Measurements from ENCODE around the gene SYT2.

Gene SYT2

DNA sequence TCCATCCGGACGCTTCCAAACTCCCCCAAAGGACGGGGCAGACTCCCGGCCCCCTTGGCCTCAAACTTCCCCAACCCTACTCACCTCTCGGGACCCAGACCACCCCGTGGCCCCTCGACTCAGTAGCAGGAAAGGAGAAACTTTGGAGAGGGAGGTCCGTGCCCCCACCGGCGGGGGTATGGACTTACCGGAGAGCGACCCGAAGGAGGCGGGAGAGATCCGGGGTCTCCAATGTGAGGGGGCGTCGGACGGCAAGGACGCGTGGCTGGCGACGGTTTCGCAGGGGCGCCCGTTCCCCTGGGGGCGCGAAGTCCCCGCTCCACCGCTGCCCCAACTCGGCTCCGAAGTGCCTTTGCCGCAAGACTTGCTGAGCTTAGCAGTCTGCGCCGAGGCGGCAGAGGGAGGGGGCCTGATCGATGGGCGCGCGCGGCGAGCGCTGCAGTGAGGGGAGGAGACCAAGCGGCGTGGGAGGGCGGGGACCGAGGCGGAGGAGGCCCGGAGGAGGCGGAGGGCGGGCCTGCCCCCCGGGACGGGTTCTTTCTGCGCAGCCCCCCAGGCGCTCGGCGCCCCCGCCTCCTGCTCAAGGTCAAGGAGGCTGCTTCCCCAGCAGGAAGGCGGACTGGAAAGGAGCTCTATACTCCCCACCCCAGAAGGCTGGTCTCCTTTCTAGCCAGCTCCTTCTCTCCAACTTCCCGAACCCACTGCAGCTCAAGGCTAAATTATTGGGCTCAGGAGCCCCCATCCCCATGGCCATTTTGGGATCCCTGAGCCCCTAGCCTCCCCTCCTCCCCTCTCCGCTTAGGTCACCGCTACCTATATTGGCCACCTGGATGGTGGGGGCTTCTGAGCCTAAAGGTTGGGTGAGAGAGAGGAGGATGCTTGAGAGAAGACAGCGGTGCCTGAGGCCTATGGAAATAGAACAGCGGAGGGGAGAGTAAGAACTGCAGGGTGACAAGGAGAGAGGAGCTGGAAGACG is at the start of gene SYT2:
SYT2 (minus strand) TSS at position 385 of the 976 bp plus-strand sequence. CDS start 104,682 bp downstream, outside the sequence.
- TF ChIP-seq ZNF70 (CRISPR knock-in tag; IDR thresholded peaks at IDR 0.05) (no peak), ARNTL (CRISPR knock-in tag; IDR thresholded peaks at IDR 0.05; ENCODE audit: borderline replicate concordance, low read depth) (no peak), BACH2 (CRISPR knock-in tag; IDR thresholded peaks at IDR 0.05; ENCODE audit: borderline replicate concordance) (no peak), ISL1 (CRISPR knock-in tag; IDR thresholded peaks at IDR 0.05) (no peak), GLIS3 (CRISPR knock-in tag; IDR thresholded peaks at IDR 0.05) (no peak), SNAI2 (CRISPR knock-in tag; IDR thresholded peaks at IDR 0.05) (no peak), CSRNP3 (CRISPR knock-in tag; IDR thresholded peaks at IDR 0.05) (no peak)
- TF ChIP-seq, protein P1, sequence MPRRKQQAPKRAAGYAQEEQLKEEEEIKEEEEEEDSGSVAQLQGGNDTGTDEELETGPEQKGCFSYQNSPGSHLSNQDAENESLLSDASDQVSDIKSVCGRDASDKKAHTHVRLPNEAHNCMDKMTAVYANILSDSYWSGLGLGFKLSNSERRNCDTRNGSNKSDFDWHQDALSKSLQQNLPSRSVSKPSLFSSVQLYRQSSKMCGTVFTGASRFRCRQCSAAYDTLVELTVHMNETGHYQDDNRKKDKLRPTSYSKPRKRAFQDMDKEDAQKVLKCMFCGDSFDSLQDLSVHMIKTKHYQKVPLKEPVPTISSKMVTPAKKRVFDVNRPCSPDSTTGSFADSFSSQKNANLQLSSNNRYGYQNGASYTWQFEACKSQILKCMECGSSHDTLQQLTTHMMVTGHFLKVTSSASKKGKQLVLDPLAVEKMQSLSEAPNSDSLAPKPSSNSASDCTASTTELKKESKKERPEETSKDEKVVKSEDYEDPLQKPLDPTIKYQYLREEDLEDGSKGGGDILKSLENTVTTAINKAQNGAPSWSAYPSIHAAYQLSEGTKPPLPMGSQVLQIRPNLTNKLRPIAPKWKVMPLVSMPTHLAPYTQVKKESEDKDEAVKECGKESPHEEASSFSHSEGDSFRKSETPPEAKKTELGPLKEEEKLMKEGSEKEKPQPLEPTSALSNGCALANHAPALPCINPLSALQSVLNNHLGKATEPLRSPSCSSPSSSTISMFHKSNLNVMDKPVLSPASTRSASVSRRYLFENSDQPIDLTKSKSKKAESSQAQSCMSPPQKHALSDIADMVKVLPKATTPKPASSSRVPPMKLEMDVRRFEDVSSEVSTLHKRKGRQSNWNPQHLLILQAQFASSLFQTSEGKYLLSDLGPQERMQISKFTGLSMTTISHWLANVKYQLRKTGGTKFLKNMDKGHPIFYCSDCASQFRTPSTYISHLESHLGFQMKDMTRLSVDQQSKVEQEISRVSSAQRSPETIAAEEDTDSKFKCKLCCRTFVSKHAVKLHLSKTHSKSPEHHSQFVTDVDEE (CRISPR knock-in tag; IDR thresholded peaks at IDR 0.05) = no peak
- peak; percentile 74 for ATAC-seq

GRCh38 chr1:202756391-202756790 is 46.1 kb upstream of the SYT2 start:
- no peak for TF ChIP-seq ZNF70 (CRISPR knock-in tag; IDR thresholded peaks at IDR 0.05)

DNA sequence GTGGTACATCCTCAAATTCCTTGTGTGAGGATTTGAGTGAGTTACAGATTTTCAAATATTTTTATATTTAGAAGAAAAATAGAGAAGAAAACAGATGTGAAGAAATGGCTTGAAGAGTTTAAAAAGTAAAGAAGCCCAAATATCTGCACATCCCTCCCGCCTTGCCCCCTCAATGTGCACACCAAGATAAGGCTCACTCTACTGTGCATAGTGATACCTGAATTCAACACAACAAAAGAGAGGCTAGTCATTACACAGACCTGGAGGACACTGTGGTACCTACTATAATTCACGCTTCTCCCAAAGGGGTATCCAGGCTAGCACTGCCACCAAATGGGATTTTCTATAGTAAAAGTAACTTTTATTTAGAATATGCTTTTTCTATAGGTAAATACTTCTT is 44.0 kb upstream of the SYT2 start:
- no peak for ATAC-seq
- TF ChIP-seq TCF4 (CRISPR knock-in tag; IDR thresholded peaks at IDR 0.05; ENCODE audit: borderline replicate concordance) (no peak), ARNTL (CRISPR knock-in tag; IDR thresholded peaks at IDR 0.05; ENCODE audit: borderline replicate concordance, low read depth) (no peak), CREB5 (CRISPR knock-in tag; IDR thresholded peaks at IDR 0.05; ENCODE audit: low read depth) (no peak), ZFP3 (CRISPR knock-in tag; IDR thresholded peaks at IDR 0.05) (no peak), ISL1 (CRISPR knock-in tag; IDR thresholded peaks at IDR 0.05) (no peak)

More at GRCh38 chr1:202756391-202756790, 46.1 kb upstream of the SYT2 start:
- no peak for ATAC-seq

- no peak for ATAC-seq
Measured at GRCh38 chr1:202752774-202753173, 42.5 kb upstream of the SYT2 start.

DNA sequence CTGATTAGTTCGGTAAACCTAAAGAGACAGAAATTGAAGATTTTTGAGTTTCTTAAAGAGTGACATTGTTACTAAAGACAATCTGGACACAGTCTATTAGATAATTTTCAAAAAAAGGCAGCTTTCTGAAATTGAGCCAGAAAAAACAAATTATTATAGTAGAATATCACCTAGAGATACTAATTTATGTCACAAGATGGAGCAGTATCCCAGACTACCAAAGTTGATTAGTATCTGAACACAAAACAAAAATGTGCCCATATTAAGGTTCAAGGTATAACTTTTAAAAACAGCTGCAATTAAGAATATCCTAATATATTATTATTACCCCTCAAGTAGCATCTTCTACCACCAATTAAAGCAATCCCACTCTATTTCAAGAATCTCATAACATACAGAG is 40.5 kb upstream of the SYT2 start:
- TF ChIP-seq ARNTL (CRISPR knock-in tag; IDR thresholded peaks at IDR 0.05; ENCODE audit: borderline replicate concordance, low read depth) (no peak), ZFP30 (CRISPR knock-in tag; IDR thresholded peaks at IDR 0.05) (no peak), ZFP3 (CRISPR knock-in tag; IDR thresholded peaks at IDR 0.05) (no peak), CSRNP3 (CRISPR knock-in tag; IDR thresholded peaks at IDR 0.05) (no peak), ZNF8 (CRISPR knock-in tag; IDR thresholded peaks at IDR 0.05) (no peak), BACH2 (CRISPR knock-in tag; IDR thresholded peaks at IDR 0.05; ENCODE audit: borderline replicate concordance) (no peak)
- no peak for ATAC-seq

More at GRCh38 chr1:202752774-202753173, 42.5 kb upstream of the SYT2 start:
- TF ChIP-seq TCF4 (CRISPR knock-in tag; IDR thresholded peaks at IDR 0.05; ENCODE audit: borderline replicate concordance) (no peak), TOX (CRISPR knock-in tag; IDR thresholded peaks at IDR 0.05; ENCODE audit: borderline replicate concordance) (no peak), GLIS3 (CRISPR knock-in tag; IDR thresholded peaks at IDR 0.05) (no peak), ISL1 (CRISPR knock-in tag; IDR thresholded peaks at IDR 0.05) (no peak), PPARA (CRISPR knock-in tag; IDR thresholded peaks at IDR 0.05; ENCODE audit: borderline replicate concordance) (no peak), ZFP30 (CRISPR knock-in tag; IDR thresholded peaks at IDR 0.05) (no peak)

Measured in SK-N-SH treated with all-trans-retinoic acid at 6 μM for 48 hours (cell line).